Measurements from ENCODE around the gene MCM9.

DNA sequence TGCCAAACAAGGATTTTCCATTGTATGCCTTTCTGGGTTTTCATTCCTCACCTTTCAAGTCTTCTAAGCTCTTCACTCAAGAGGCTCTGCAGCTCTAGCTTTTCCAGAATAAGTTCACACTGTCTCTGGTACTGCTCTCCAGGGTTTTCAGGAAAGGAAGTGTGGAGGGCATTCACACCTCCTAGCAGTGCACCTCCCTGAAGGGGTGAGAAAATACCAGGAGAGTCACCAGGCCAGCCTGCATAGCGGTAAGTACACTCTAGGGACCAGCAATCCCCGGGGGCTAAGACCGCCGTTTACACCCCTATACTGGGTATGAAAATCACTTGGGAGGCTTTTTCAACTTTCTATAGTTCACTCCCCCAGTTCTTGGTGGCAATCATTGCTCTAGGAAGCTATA is 108.9 kb downstream of the MCM9 start:
- TF ChIP-seq, protein P1, sequence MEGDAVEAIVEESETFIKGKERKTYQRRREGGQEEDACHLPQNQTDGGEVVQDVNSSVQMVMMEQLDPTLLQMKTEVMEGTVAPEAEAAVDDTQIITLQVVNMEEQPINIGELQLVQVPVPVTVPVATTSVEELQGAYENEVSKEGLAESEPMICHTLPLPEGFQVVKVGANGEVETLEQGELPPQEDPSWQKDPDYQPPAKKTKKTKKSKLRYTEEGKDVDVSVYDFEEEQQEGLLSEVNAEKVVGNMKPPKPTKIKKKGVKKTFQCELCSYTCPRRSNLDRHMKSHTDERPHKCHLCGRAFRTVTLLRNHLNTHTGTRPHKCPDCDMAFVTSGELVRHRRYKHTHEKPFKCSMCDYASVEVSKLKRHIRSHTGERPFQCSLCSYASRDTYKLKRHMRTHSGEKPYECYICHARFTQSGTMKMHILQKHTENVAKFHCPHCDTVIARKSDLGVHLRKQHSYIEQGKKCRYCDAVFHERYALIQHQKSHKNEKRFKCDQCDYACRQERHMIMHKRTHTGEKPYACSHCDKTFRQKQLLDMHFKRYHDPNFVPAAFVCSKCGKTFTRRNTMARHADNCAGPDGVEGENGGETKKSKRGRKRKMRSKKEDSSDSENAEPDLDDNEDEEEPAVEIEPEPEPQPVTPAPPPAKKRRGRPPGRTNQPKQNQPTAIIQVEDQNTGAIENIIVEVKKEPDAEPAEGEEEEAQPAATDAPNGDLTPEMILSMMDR (IDR thresholded peaks at IDR 0.05) = no peak
- TF ChIP-seq EZH2 (IDR thresholded peaks at IDR 0.05; ENCODE audit: borderline replicate concordance, insufficient read depth, low read depth, low read length, poor library complexity, severe bottlenecking) = no peak
